WERI-Rb-1 (cell line): Measurements from ENCODE around the gene SFT2D1.
A peak's percentile ranks its signal among the peaks of the same experiment; 100 is the strongest.

Source experiments
- DNase-seq: peaks from one replicate; pipeline ENCODE4 v3.0.0-alpha.2; 2020
- H3K27ac ChIP-seq: fragments of 250-450 bp; sonication (Bioruptor Pico); 2 replicates; pipeline ENCODE4 v1.5.1; 2020; ENCODE audit warnings: mild to moderate bottlenecking, moderate library complexity
- H3K27me3 ChIP-seq: fragments of 250-450 bp; sonication (Bioruptor Pico); 2 replicates; pipeline ENCODE4 v1.5.1; 2021; ENCODE audit warnings: mild to moderate bottlenecking, low read depth, moderate library complexity; ENCODE audit not compliant: insufficient read depth, severe bottlenecking
- H3K36me3 ChIP-seq: fragments of 250-450 bp; sonication (Bioruptor Pico); 2 replicates; pipeline ENCODE4 v1.5.1; 2020; ENCODE audit warnings: mild to moderate bottlenecking, moderate library complexity
- H3K4me3 ChIP-seq: 2 replicates; pipeline ENCODE4 v1.5.1; 2011; ENCODE audit warnings: low read depth, mild to moderate bottlenecking, control low read depth, low read length
- H3K9me3 ChIP-seq: fragments of 250-450 bp; sonication (Bioruptor Pico); 2 replicates; pipeline ENCODE4 v1.5.1; 2021; ENCODE audit warnings: mild to moderate bottlenecking, moderate library complexity; ENCODE audit not compliant: severe bottlenecking
- CTCF ChIP-seq: IDR thresholded peaks from 2 replicates; pipeline ENCODE4 v1.5.1; 2011; ENCODE audit warnings: low read depth, mild to moderate bottlenecking, control low read depth, inconsistent platforms, low read length

SFT2D1 gene

GRCh38 chr6:166308769-166309589 is 33.4 kb downstream of the SFT2D1 start:
- Histone ChIP-seq H3K27me3 (no peaks in the 10 kb centered on the region), H3K4me3 (peak overlapping the region; percentile 72), H3K9me3 (no peaks in the 10 kb centered on the region), H3K27ac (peak overlapping the region; percentile 60; the same call in 1 of the 2 replicates), H3K36me3 (no peaks in the 10 kb centered on the region)
- peak; percentile 55 for DNase-seq
- no peak for TF ChIP-seq CTCF

GRCh38 chr6:166308033-166308768 is 34.1 kb downstream of the SFT2D1 start, which contains the start of gene PRR18:
Gene PRR18 (minus strand): TSS chr6:166308392. CDS start chr6:166308142, 250 bp downstream.
- Histone ChIP-seq H3K4me3 (peak within 1 kb of the TSS; percentile 72), H3K27ac (peak within 1 kb of the TSS; percentile 60), H3K27me3 (no peaks in the 10 kb centered on the region), H3K36me3 (no peaks in the 10 kb centered on the region), H3K9me3 (no peaks in the 10 kb centered on the region)
- TF ChIP-seq CTCF, result no peak
- DNase-seq, result peak; percentile 53

GRCh38 chr6:166307082-166308032 is 35.0 kb downstream of the SFT2D1 start:
- H3K27me3 ChIP-seq, result no peaks in the 10 kb centered on the region
- peak; percentile 61 for DNase-seq
- H3K36me3 ChIP-seq, result no peaks in the 10 kb centered on the region
- H3K9me3 ChIP-seq, result no peaks in the 10 kb centered on the region
- no peak for TF ChIP-seq CTCF
- peak overlapping the region; percentile 72 for H3K4me3 ChIP-seq
- H3K27ac ChIP-seq, result peak overlapping the region; percentile 60

DNA sequence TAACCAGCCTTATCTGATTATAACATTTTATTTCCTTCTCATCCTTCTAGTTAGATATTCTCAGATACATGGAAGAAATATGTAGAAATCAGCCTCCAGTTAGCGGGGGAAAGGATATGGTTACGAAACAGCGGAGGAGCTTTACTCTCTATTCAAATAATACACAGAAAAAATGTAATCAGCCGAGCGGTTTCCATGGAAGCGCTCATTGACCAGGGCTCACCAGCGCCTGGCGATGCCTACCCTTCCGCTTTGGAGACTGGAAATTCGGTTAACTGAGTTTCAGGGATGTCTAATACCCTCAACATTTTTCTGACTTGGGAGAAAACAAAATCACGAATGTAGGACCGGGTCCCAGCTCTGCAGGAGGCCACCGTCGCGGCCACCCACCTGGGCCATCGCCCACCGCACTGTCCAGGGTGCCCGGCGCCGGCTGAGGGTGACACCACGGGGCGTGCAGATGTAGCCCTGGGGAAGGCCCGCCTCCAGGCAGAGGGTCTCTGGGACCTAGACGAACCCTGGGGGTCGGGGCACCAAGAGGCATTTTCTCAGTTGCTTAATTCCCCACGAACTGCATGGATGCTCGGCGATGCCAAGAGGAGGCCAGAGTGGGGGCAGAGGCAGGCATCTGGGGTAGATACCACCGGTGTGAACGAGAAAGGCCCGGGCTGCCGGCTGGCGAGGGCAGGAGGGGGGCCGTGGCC is 35.8 kb downstream of the SFT2D1 start:
- no peak for TF ChIP-seq CTCF
- no peaks in the 10 kb centered on the region for H3K36me3 ChIP-seq
- H3K4me3 ChIP-seq, result no peak overlapping the region
- DNase-seq, result no peak
- H3K9me3 ChIP-seq, result no peaks in the 10 kb centered on the region
- H3K27me3 ChIP-seq, result no peaks in the 10 kb centered on the region
- no peak overlapping the region for H3K27ac ChIP-seq

DNA sequence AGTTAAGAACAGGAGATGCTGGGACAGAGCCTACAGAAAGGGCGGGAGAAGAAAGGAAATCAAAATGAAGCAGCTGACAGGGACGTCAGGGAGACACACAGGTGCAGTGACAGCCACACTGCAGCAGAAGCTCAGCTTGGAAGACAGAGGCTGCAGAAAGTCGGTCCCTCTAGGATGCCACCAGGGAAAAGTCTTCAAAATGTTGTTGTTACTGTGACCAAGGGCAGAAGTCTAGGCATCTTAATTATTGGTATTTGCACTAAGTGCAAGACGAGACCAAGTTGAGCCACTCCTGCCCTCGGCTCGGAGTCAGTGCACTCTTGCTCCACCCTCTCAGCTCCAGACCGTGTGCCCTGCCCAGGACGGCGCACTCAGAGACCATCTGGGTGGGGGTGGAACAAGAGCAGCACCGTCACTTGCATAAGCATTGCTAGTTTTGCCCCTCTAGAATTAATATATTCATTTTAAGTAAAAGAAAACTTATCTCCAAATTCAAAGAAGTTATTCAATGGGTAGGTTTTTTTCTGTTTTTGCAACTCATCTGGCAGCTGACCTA is 36.7 kb downstream of the SFT2D1 start:
- Histone ChIP-seq H3K27ac (no peak overlapping the region), H3K4me3 (peak overlapping the region; percentile 21; the same call in 1 of the 2 replicates), H3K9me3 (no peaks in the 10 kb centered on the region), H3K27me3 (no peaks in the 10 kb centered on the region), H3K36me3 (no peaks in the 10 kb centered on the region)
- TF ChIP-seq CTCF, result no peak
- peak; percentile 69 for DNase-seq
